Heart left ventricle (tissue), 16 donors: ENCODE results near the gene MS4A6A. TPM values are rescaled to one million over a fixed set of nuclear protein-coding genes. Genes with fewer than 3 reads are reported as not detected.

Experiments used
- ATAC-seq, 4 donors: fragments of 200-7000 bp; cut with Tn5 transposase; one replicate each; pipeline ENCODE4 v1.9.1; 2020 to 2022; ENCODE audit warnings: moderate library complexity in 4 of 4, mild to moderate bottlenecking in 3 of 4, moderate number of reproducible peaks in 1 of 4
- DNase-seq, 5 donors: peaks; one replicate each; pipeline ENCODE4 v3.0.0-alpha.2; 2020
- H3K27ac ChIP-seq, 12 donors: fragments of 200-600 bp; sonication (generic) in 4 of 12; one replicate each; pipeline versions ENCODE4 v1.5.0 to v1.8.0; 2016 to 2022; ENCODE audit warnings: mild to moderate bottlenecking in 2 of 12
- H3K27me3 ChIP-seq, 9 donors: fragments of 200-600 bp; sonication (generic) in 2 of 9; one replicate each; pipeline versions ENCODE4 v1.5.1 to v1.8.0; 2016 to 2022; ENCODE audit warnings: mild to moderate bottlenecking in 3 of 9
- H3K36me3 ChIP-seq, 9 donors: fragments of 200-600 bp; sonication (generic) in 2 of 9; one replicate each; pipeline versions ENCODE4 v1.5.0 to v1.8.0; 2018 to 2022; ENCODE audit warnings: mild to moderate bottlenecking in 2 of 9
- H3K4me1 ChIP-seq, 12 donors: fragments of 200-600 bp; sonication (generic) in 4 of 12; one replicate each; pipeline versions ENCODE4 v1.5.0 to v1.8.0; 2016 to 2022; ENCODE audit warnings: mild to moderate bottlenecking in 3 of 12
- H3K4me3 ChIP-seq, 12 donors: fragments of 200-600 bp; sonication (generic) in 4 of 12; one replicate each; pipeline versions ENCODE4 v1.5.0 to v1.8.0; 2017 to 2022; ENCODE audit warnings: mild to moderate bottlenecking in 9 of 12, moderate library complexity in 4 of 12
- H3K9me3 ChIP-seq, 12 donors: fragments of 200-600 bp; sonication (generic) in 4 of 12; one replicate each; pipeline versions ENCODE4 v1.5.0 to v1.8.0; 2016 to 2022; ENCODE audit warnings: mild to moderate bottlenecking in 1 of 12
- POLR2A ChIP-seq, 2 donors: fragments of 450-650 bp; IDR thresholded peaks; one replicate each; pipeline ENCODE4 v1.6.1; 2017; ENCODE audit warnings: antibody characterized with exemption in 2 of 2, mild to moderate bottlenecking in 2 of 2, moderate library complexity in 2 of 2
- WGBS, 4 donors: extraction: QIAGEN DNeasy Blood & Tissue Kit in 2 of 4; methylation state at CpG; one replicate each; pipeline versions ENCODE4 v1.1.5 to v1.1.7; 2013 to 2018; 5-methylcytosine and 5-hydroxymethylcytosine counted together
- intact Hi-C, 10 donors: fragments of 100-400 bp; cut with DNase I; formaldehyde crosslinking; loops; one replicate each; pipeline versions ENCODE4 v1.11.1 to v1.14.2; 2022
- polyA plus RNA-seq, 2 donors: library from polyadenylated mRNA; stranded (reverse); fragments of 200-250 nt; gene quantifications; one replicate each; pipeline ENCODE4 v1.2.3, GENCODE V29; 2013
- total RNA-seq, 9 donors: library from RNA; depleted of rRNA in 2 of 9; stranded (reverse); fragments of >200 nt in 2 of 9; fragmentation: NEBNext Ultra II Directional in 3 of 9; extraction: Animal tissue kit (Norgen Biotek cat#: 25700) in 3 of 9; gene quantifications; one replicate each; pipeline versions ENCODE4 v1.1.0 to v1.2.4, GENCODE V29; 2016 to 2023
- TF ChIP-seq, protein P1 (sequence below), 12 donors: fragments of 200-600 bp; sonication (generic) in 4 of 12; IDR thresholded peaks; one replicate each; pipeline versions ENCODE4 v1.5.0 to v1.8.0; 2018 to 2022; ENCODE audit warnings: antibody characterized with exemption in 12 of 12, mild to moderate bottlenecking in 5 of 12
- donor health status: ischemic (EF 13 %, LVEDD 7.1; RV severe dilation, severe dysfunction).
- donor health status: healthy with polysubstance abuse.
- donor health status: DM: no; HTN: yes; CAD: no.
- donor health status: DM: no; HTN: no; CAD: no.
- donor health status: ischemic (EF 25% LVEDD 6.9; RV normal size, moderate dysfunction).
- donor health status: ischemic (EF 25% LVEDD 5.7; RV mildly dilated, moderate dysfunction).
- donor health status: healthy.
- donor health status: DM: yes; HTN: yes; CAD: no.
- donor health status: ischemic (EF 35%, LVEDD 5.7; RV mildly dilated, moderate dysfunction).
- donor health status: nonischemic (EF 11% LVEDD 7.7; RV severe dilation, severe dysfunction).
- donor health status: DM: yes; HTN: yes; CAD: no.
- donor health status: PGD.
- donor health status: ischemic (EF 29% LVEDD 5.4; RV normal size, mild dysfunction).
- donor health status: nonischemic (EF 23%, LVEDD 6.1; RV moderate dilation, normal function).

MS4A6A gene
- total and polyA plus RNA-seq, 11 donors: 11.7 to 279 (median 23.0) TPM

DNA sequence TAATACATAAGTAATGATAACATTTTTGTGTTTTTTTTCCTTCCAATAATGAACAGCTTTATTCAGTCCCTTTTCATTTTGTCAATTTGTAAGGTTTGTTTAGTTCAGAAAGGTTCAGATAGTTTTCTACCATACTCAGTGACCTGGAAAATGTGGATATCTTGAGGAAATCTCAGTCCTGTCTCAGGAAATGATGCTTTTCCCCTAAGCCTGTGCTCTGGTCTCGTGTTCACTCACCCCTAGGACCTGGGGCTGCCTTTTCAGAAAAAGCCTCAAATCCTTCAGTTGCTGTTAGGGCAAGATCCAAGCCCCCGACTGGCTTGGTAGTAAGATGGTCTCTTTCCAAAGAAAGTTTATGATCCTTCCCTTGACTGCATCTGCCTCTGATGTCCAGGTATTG lies 21.8 kb downstream of the MS4A6A start:
- H3K4me1 ChIP-seq: peaks cover 0 to 15% (median 4%) of the 10 kb centered on the region in 12 donors
- TF ChIP-seq, protein P1, sequence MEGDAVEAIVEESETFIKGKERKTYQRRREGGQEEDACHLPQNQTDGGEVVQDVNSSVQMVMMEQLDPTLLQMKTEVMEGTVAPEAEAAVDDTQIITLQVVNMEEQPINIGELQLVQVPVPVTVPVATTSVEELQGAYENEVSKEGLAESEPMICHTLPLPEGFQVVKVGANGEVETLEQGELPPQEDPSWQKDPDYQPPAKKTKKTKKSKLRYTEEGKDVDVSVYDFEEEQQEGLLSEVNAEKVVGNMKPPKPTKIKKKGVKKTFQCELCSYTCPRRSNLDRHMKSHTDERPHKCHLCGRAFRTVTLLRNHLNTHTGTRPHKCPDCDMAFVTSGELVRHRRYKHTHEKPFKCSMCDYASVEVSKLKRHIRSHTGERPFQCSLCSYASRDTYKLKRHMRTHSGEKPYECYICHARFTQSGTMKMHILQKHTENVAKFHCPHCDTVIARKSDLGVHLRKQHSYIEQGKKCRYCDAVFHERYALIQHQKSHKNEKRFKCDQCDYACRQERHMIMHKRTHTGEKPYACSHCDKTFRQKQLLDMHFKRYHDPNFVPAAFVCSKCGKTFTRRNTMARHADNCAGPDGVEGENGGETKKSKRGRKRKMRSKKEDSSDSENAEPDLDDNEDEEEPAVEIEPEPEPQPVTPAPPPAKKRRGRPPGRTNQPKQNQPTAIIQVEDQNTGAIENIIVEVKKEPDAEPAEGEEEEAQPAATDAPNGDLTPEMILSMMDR (IDR thresholded peaks at IDR 0.05): no peak
- no peak for TF ChIP-seq POLR2A (IDR thresholded peaks at IDR 0.05)
- DNase-seq (no peak), ATAC-seq (peak in 2 of 4 donors; percentile 49 to 87)
- 49 to 74% (median 59%) methylated on average over 2 of the region's 2 CpGs for WGBS, 4 donors
- peak overlapping the region in 6 of 12 donors; percentile 13 to 61 (median 28) for H3K27ac ChIP-seq
- peaks cover 0 to 8% (median 0%) of the 10 kb centered on the region in 12 donors for H3K9me3 ChIP-seq
- intact Hi-C loops: no loop called here
- H3K4me3 ChIP-seq: no peak overlapping the region
- H3K27me3 ChIP-seq: no peaks in the 10 kb centered on the region
- H3K36me3 ChIP-seq: no peaks in the 10 kb centered on the region

DNA sequence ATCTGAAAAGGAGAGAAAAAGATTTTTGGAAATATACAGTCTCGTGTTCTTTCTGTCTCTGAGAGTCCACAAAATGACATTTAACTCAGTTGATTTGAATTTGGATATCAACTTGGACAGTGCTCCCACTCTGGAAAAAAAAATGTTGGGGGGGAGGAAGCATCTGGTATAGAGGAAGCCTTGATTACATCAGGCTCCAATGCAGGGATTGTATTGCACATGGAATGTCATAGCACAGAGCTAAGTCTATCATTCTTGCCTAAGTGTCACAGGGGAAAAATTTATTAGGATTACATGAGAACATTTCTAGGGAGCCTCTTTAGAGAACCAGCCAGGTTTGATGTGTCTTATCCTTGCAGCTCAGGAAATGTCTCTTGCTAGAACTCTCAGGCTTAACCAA lies 23.0 kb downstream of the MS4A6A start:
- H3K27me3 ChIP-seq: no peaks in the 10 kb centered on the region
- H3K27ac ChIP-seq: peak overlapping the region in 2 of 12 donors; percentile 49 to 61
- WGBS, 4 donors: 31 to 52% (median 42%) methylated on average over 1 of the region's 1 CpG
- peaks cover 0 to 19% (median 4%) of the 10 kb centered on the region in 12 donors for H3K4me1 ChIP-seq
- H3K9me3 ChIP-seq: peaks cover 0 to 9% (median 0%) of the 10 kb centered on the region in 12 donors
- H3K36me3 ChIP-seq: no peaks in the 10 kb centered on the region
- no peak overlapping the region for H3K4me3 ChIP-seq
- ATAC-seq (peak in 1 of 4 donors; percentile 86), DNase-seq (no peak)
- TF ChIP-seq, protein P1 (IDR thresholded peaks at IDR 0.05): no peak
- TF ChIP-seq POLR2A (IDR thresholded peaks at IDR 0.05): no peak
- intact Hi-C loops: no loop called here

DNA sequence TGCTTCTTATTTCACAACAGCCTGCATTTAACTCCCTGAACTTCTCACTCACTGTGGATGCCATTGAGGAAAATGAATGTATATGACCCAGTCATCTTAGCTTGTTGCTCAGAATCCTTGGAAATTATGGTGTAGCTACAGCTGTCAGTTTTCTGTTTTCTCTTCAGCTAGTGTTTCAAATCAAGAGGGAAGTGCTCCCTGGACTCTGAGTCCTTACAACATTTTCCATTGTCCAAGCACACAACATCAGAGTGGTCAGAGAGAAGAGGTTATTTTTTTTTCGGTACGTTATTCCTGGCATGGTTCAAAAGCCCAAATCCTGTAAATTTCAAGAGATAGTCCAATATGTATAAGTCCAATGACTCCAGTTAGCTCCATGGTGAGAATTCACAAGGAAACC lies 23.6 kb downstream of the MS4A6A start:
- peaks cover 0 to 11% (median 0%) of the 10 kb centered on the region in 12 donors for H3K9me3 ChIP-seq
- H3K27me3 ChIP-seq: no peaks in the 10 kb centered on the region
- H3K36me3 ChIP-seq: no peaks in the 10 kb centered on the region
- H3K4me1 ChIP-seq: peaks cover 0 to 19% (median 4%) of the 10 kb centered on the region in 12 donors
- TF ChIP-seq, protein P1 (IDR thresholded peaks at IDR 0.05): no peak
- TF ChIP-seq POLR2A (IDR thresholded peaks at IDR 0.05): no peak
- DNase-seq (no peak), ATAC-seq (no peak)
- H3K4me3 ChIP-seq: no peak overlapping the region
- 19 to 70% (median 37%) methylated on average over 2 of the region's 2 CpGs for WGBS, 4 donors
- H3K27ac ChIP-seq: peak overlapping the region in 1 of 12 donors; percentile 49
- intact Hi-C loops: no loop called here

DNA sequence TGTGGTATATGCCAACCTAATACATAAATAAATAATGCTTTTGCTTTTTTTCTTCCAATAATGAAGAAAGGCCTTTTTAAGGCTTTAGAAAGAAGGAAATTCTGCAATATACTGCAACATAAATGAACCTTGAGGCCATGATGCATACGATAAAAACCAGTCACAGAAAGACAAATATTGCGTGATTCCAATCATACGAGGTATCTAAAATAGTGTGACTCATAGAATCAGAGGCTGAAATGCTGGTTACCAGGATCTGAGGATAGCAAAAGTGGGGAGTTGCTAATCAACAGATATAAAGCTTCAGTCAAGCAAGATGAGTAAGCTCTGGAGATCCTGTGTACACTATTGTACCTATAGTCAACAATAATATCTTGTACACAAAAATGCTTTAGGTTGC lies 24.2 kb downstream of the MS4A6A start:
- no peak overlapping the region for H3K4me3 ChIP-seq
- H3K27ac ChIP-seq: no peak overlapping the region
- H3K4me1 ChIP-seq: peaks cover 0 to 19% (median 4%) of the 10 kb centered on the region in 12 donors
- DNase-seq (no peak), ATAC-seq (no peak)
- intact Hi-C loops: no loop called here
- H3K9me3 ChIP-seq: peaks cover 0 to 12% (median 0%) of the 10 kb centered on the region in 12 donors
- no peaks in the 10 kb centered on the region for H3K27me3 ChIP-seq
- TF ChIP-seq POLR2A (IDR thresholded peaks at IDR 0.05): no peak
- TF ChIP-seq, protein P1 (IDR thresholded peaks at IDR 0.05): no peak
- H3K36me3 ChIP-seq: no peaks in the 10 kb centered on the region
- 59 to 89% (median 68%) methylated on average over 3 of the region's 3 CpGs for WGBS, 4 donors
